GM12875 (cell line): Measurements from ENCODE around the gene KBTBD3.

Experiments used
- H3K4me3 ChIP-seq: one replicate; pipeline ENCODE4 v1.5.1; 2011; ENCODE audit warnings: low read depth, low read length, control low read depth
- CTCF ChIP-seq: IDR thresholded peaks from 2 replicates; pipeline ENCODE4 v1.5.1; 2011; ENCODE audit warnings: low read depth, mild to moderate bottlenecking, control low read depth, inconsistent platforms, low read length, moderate library complexity, borderline replicate concordance; ENCODE audit not compliant: insufficient read depth

The KBTBD3 gene

GRCh38 chr11:106021967-106022794 is 55.0 kb downstream of the KBTBD3 start, which contains the start of gene MSANTD4:
TSS of gene MSANTD4 (minus strand) at chr11:106022240. CDS start at chr11:106010917, 11,323 bp downstream.
- H3K4me3 ChIP-seq: peak within 1 kb of the TSS; percentile 86

GRCh38 chr11:106021181-106021966 is 55.8 kb downstream of the KBTBD3 start:
- peak overlapping the region; percentile 86 for H3K4me3 ChIP-seq

More at GRCh38 chr11:106021967-106022794, 55.0 kb downstream of the KBTBD3 start, which contains the start of gene MSANTD4:
- TF ChIP-seq CTCF: no peak

GRCh38 chr11:106017093-106017492 is 60.1 kb downstream of the KBTBD3 start:
- TF ChIP-seq CTCF: no peak
- H3K4me3 ChIP-seq: no peak overlapping the region

More at GRCh38 chr11:106021181-106021966, 55.8 kb downstream of the KBTBD3 start:
- no peak for TF ChIP-seq CTCF

GRCh38 chr11:106015066-106015465 is 62.1 kb downstream of the KBTBD3 start:
- TF ChIP-seq CTCF: no peak
- no peak overlapping the region for H3K4me3 ChIP-seq

- TF ChIP-seq CTCF: no peak
- H3K4me3 ChIP-seq: no peak overlapping the region
These were observed 62.5 kb downstream of the KBTBD3 start for GRCh38 chr11:106014620-106015019.

- no peak for TF ChIP-seq CTCF
- no peak overlapping the region for H3K4me3 ChIP-seq
These were observed 63.1 kb downstream of the KBTBD3 start for GRCh38 chr11:106014035-106014434.
